RPMI8226 (cell line): ENCODE data around the gene ARHGEF26.

Experiments used
- DNase-seq: peaks from one replicate; pipeline ENCODE4 v3.0.0-alpha.2; 2015

Gene ARHGEF26

DNA sequence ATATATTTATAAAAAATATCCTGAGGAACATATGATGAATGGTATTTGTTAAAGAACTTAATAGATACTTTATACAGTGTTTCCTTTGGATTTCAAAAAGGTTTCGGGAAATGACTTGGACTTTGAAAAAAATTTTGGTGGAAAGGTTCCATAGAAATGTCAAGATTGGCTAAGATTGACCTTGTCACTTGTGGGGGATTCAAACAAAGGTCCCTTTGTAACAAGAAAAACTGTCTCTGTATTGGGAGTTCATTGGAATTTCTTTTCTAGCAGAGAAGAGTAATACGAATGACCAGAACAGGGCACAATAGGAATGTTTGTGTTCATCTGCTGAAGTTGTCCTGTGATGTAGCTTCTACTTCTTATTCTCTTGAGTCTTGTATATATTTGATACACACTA lies 43.2 kb downstream of the ARHGEF26 start:
- no peak for DNase-seq

DNA sequence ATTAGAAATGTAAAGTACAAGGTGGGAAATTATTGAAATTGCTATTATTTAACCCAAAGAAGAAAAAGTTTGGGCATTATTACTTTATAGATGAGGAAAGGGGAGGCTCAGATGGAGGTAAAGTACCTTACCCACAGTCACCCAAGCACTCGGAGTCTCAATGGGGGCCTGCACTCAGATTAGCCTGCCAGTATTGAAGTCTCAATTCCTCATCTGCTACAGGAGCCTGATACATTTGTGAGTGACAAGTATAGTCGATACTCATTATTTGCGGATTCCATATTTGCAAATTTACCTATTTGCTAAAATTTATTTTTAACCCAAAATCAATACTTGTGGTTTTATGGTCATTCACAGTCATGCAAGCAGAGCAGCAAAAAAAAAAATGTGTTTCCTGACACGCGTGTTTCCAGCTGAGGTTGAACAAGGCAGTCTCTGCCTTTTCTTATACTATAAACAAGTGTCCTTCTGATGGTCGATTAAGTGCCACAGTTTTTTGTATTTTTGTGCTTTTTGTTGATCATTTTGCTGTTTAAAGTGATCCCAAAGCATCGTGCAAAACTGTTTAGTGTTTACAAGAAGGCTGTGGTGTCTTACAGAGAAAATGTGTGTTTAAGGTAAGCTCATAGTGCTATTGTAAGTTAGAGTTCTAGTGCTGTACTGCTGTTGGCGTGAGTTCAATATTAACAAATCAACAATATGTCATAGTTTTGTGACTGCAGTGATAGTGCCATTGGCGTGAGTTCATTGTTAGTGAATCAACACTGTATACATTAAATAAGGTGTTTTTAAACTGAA lies 48.0 kb downstream of the ARHGEF26 start:
- DNase-seq, result no peak

GRCh38 chr3:154169796-154170110 lies 48.6 kb downstream of the ARHGEF26 start:
- DNase-seq, result no peak

GRCh38 chr3:154170300-154170699 lies 49.1 kb downstream of the ARHGEF26 start:
- DNase-seq, result no peak

DNA sequence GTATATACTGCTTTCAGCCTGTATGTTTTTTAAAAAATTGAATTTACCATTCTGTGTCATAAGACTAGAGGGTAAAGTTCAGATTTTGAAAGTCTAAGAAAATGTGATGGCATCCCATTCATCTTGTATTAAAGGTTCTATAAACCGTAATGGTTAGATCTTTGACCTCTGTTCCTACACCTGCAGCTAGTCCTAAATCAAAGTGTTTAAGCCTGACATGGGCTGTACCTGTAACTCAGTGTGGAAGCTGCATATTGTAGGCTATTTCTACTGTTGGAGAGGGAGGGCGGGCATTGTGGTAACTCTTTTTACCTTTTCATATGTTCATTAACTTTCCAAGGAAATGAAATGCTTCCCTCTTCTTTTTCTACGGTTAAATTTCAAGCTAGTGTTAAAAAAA lies 53.9 kb downstream of the ARHGEF26 start:
- no peak for DNase-seq

- no peak for DNase-seq
Observed at GRCh38 chr3:154176036-154176435, 54.8 kb downstream of the ARHGEF26 start.

- no peak for DNase-seq
Observed at GRCh38 chr3:154177406-154177805, 56.2 kb downstream of the ARHGEF26 start.

DNA sequence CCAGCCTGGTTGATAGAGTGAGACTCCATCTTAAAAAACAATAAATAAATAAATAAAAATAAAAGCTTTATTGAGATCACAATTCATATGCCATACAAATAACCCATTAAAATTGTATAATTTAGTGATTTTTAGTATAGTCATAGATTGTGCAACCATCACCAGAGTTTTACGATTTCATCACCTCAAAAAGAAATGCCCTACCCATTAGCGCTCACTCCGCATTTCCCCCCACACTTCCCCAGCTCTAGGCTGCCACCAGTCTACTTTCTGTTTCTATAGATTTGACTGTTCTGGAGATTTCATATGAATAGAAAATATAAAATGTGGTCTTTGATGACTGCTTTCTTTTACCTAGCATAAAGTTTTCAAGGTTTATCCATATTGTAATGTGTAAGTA lies 57.0 kb downstream of the ARHGEF26 start:
- no peak for DNase-seq

- DNase-seq, result no peak
Observed at GRCh38 chr3:154180836-154181691, 59.9 kb downstream of the ARHGEF26 start.

GRCh38 chr3:154182322-154182922 lies 61.2 kb downstream of the ARHGEF26 start:
- DNase-seq, result no peak

DNA sequence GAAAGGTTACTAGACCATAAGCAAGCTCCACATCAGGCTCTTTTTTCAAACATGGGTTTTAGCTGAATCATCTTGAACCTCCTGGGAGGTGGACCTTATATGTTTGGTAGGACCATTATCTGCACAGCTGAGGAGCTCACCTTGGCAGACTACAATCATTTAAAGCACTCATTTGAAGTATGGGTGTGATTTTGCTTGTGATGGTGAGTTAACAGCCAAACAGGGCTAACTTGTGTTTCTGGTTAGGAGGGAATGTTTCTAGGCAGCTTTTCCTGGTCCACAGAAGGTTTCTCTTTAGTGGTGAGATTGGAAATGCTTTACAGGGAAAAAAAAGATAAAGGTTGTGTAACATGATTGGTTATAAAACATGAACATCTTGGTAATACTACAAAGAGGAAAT lies 61.8 kb downstream of the ARHGEF26 start:
- no peak for DNase-seq

GRCh38 chr3:154184582-154184981 lies 63.4 kb downstream of the ARHGEF26 start:
- no peak for DNase-seq

GRCh38 chr3:154188437-154188836 lies 67.2 kb downstream of the ARHGEF26 start:
- no peak for DNase-seq

GRCh38 chr3:154188846-154189245 lies 67.7 kb downstream of the ARHGEF26 start:
- no peak for DNase-seq

- no peak for DNase-seq
Observed at GRCh38 chr3:154191520-154191919, 70.3 kb downstream of the ARHGEF26 start.

DNA sequence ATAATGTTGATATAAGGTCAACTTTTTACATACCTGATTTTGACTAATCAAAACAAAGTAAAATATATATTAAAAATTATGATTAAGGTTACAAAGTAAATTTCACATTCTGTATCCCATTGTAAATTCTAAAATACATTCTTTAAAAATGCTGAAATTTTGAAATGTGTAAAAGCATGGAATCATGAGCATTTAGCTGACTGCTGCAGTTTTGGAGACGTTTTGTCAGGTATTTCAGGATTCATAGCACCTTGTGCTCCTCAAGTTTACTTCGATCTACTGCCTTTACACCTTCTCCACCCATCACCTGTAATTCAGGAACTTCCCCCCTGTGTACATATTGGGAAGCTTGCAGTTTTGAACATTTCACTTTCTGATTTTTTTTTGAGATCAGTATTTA lies 71.0 kb downstream of the ARHGEF26 start:
- no peak for DNase-seq

- no peak for DNase-seq
Observed at GRCh38 chr3:154193000-154193615, 71.9 kb downstream of the ARHGEF26 start.

DNA sequence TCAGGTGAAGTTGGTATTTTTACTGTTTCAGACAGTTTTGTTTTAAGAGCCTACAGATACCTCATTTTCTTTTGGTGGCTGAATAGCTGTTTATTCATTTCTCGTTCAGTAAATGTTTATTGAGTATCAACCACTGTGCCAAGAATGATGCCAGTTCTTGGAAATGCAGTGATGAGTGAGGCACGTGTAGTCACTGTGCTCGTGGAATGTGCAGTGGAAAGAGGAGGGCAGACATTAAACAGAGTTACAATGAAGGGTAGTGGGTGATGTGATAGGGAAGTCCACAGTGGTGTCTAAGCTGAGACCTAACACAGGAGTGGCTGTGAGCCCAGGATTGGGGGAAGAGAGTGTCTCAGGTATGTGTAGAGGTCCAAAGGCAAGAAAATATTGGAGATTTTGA lies 73.7 kb downstream of the ARHGEF26 start:
- DNase-seq, result no peak

- DNase-seq, result no peak
Observed at GRCh38 chr3:154195620-154196356, 74.6 kb downstream of the ARHGEF26 start.

- no peak for DNase-seq
Observed at GRCh38 chr3:154197751-154198150, 76.6 kb downstream of the ARHGEF26 start.

- DNase-seq, result no peak
Observed at GRCh38 chr3:154209499-154209898, 88.3 kb downstream of the ARHGEF26 start.

DNA sequence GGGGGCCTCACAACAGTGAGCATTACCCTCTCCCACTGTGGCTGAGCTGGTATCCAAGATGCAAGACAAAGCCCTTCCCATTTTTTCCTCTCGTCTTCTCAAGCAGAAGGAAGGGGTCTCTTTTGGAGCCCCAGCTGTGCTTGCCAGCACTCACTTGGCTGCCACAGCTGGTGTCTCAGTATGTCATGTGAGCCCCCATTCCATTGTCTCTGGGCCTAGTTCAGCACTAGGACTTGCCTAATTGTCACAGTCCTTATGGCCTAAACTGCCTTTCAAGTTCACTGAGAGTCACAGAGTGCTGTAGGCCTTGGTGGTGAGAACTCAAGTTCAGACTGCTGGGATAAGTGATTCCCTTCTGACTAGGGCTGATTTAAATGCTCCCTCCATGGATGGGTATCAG lies 89.8 kb downstream of the ARHGEF26 start:
- no peak for DNase-seq

DNA sequence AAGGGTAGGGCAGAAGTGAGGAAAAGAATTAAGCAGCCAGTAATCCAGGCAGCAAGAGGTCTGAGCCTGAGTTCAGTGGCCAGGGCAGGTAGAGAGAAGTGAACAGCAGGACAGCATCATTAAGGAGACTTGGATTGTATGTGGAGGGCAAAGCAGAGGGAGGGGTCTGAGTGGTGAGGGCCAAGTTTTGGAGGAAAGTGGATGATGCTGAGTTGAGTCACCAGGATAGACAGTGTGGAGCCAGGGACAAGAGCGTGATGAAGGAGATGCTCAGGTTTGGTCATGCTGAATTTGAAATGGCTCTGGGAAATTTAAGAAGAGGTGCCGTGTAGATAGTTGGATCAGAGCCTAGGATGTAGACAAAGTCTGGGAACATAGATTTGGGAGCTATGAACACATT lies 93.1 kb downstream of the ARHGEF26 start:
- no peak for DNase-seq
